Measurements from ENCODE around the gene NOX4.
"Not testable (repeated sequence)": the region's sequence is repeated elsewhere in the genome, so short reads cannot be mapped to it uniquely, and the experiment has no call there.

Gene NOX4

GRCh38 chr11:89331940-89332339, 159.2 kb downstream of the NOX4 start:
- not testable (repeated sequence) for H3K27ac Mint-ChIP-seq; H3K4me1 Mint-ChIP-seq (ENCODE audit: low read depth); H3K4me3 Mint-ChIP-seq; H3K27me3 Mint-ChIP-seq; H3K9me3 Mint-ChIP-seq (ENCODE audit: low read depth); H3K36me3 Mint-ChIP-seq

GRCh38 chr11:89327885-89328284, 163.3 kb downstream of the NOX4 start:
- H3K27ac Mint-ChIP-seq = no peak overlapping the region
- no peaks in the 10 kb centered on the region for H3K9me3 Mint-ChIP-seq (ENCODE audit: low read depth)
- H3K4me3 Mint-ChIP-seq = no peak overlapping the region
- H3K4me1 Mint-ChIP-seq (ENCODE audit: low read depth) = no peaks in the 10 kb centered on the region
- H3K27me3 Mint-ChIP-seq = no peaks in the 10 kb centered on the region
- H3K36me3 Mint-ChIP-seq = no peaks in the 10 kb centered on the region

GRCh38 chr11:89321401-89321800, 169.8 kb downstream of the NOX4 start:
- Mint-ChIP-seq H3K27me3 (no peaks in the 10 kb centered on the region), H3K4me3 (no peak overlapping the region), H3K36me3 (no peaks in the 10 kb centered on the region), H3K4me1 (ENCODE audit: low read depth) (no peaks in the 10 kb centered on the region), H3K27ac (no peak overlapping the region), H3K9me3 (ENCODE audit: low read depth) (no peaks in the 10 kb centered on the region)

- not testable (repeated sequence) for H3K27me3 Mint-ChIP-seq; H3K4me3 Mint-ChIP-seq; H3K4me1 Mint-ChIP-seq (ENCODE audit: low read depth); H3K27ac Mint-ChIP-seq; H3K36me3 Mint-ChIP-seq; H3K9me3 Mint-ChIP-seq (ENCODE audit: low read depth)
These were observed 180.6 kb downstream of the NOX4 start for GRCh38 chr11:89310607-89311006.

GRCh38 chr11:89309321-89309985, 181.7 kb downstream of the NOX4 start:
- not testable (repeated sequence) for H3K27me3 Mint-ChIP-seq; H3K4me1 Mint-ChIP-seq (ENCODE audit: low read depth); H3K4me3 Mint-ChIP-seq; H3K27ac Mint-ChIP-seq; H3K9me3 Mint-ChIP-seq (ENCODE audit: low read depth); H3K36me3 Mint-ChIP-seq

GRCh38 chr11:89308272-89308671, 182.9 kb downstream of the NOX4 start:
- H3K9me3 Mint-ChIP-seq (ENCODE audit: low read depth); H3K27me3 Mint-ChIP-seq; H3K4me3 Mint-ChIP-seq; H3K36me3 Mint-ChIP-seq; H3K27ac Mint-ChIP-seq; H3K4me1 Mint-ChIP-seq (ENCODE audit: low read depth): not testable (repeated sequence)

GRCh38 chr11:89303029-89303428, 188.1 kb downstream of the NOX4 start:
- not testable (repeated sequence) for H3K9me3 Mint-ChIP-seq (ENCODE audit: low read depth); H3K36me3 Mint-ChIP-seq; H3K4me3 Mint-ChIP-seq; H3K27ac Mint-ChIP-seq; H3K4me1 Mint-ChIP-seq (ENCODE audit: low read depth); H3K27me3 Mint-ChIP-seq

- not testable (repeated sequence) for H3K36me3 Mint-ChIP-seq; H3K4me3 Mint-ChIP-seq; H3K4me1 Mint-ChIP-seq (ENCODE audit: low read depth); H3K27ac Mint-ChIP-seq; H3K9me3 Mint-ChIP-seq (ENCODE audit: low read depth); H3K27me3 Mint-ChIP-seq
These were observed 196.2 kb downstream of the NOX4 start for GRCh38 chr11:89295023-89295422.

GRCh38 chr11:89293965-89294679, 197.1 kb downstream of the NOX4 start:
- Mint-ChIP-seq H3K27me3 (no peaks in the 10 kb centered on the region), H3K4me3 (no peak overlapping the region), H3K9me3 (ENCODE audit: low read depth) (no peaks in the 10 kb centered on the region), H3K4me1 (ENCODE audit: low read depth) (no peaks in the 10 kb centered on the region), H3K36me3 (no peaks in the 10 kb centered on the region), H3K27ac (no peak overlapping the region)

GRCh38 chr11:89288004-89288403, 203.2 kb downstream of the NOX4 start:
- not testable (repeated sequence) for H3K4me3 Mint-ChIP-seq; H3K27ac Mint-ChIP-seq; H3K36me3 Mint-ChIP-seq; H3K9me3 Mint-ChIP-seq (ENCODE audit: low read depth); H3K4me1 Mint-ChIP-seq (ENCODE audit: low read depth); H3K27me3 Mint-ChIP-seq

GRCh38 chr11:89286601-89287000, 204.6 kb downstream of the NOX4 start:
- H3K27ac Mint-ChIP-seq = not testable (repeated sequence)

GRCh38 chr11:89281032-89281677, 210.0 kb downstream of the NOX4 start:
- not testable (repeated sequence) for H3K27me3 Mint-ChIP-seq; H3K4me1 Mint-ChIP-seq (ENCODE audit: low read depth); H3K36me3 Mint-ChIP-seq; H3K4me3 Mint-ChIP-seq; H3K9me3 Mint-ChIP-seq (ENCODE audit: low read depth); H3K27ac Mint-ChIP-seq

More at GRCh38 chr11:89286601-89287000, 204.6 kb downstream of the NOX4 start:
- not testable (repeated sequence) for H3K27me3 Mint-ChIP-seq; H3K36me3 Mint-ChIP-seq; H3K9me3 Mint-ChIP-seq (ENCODE audit: low read depth); H3K4me3 Mint-ChIP-seq; H3K4me1 Mint-ChIP-seq (ENCODE audit: low read depth)

GRCh38 chr11:89279176-89279575, 212.0 kb downstream of the NOX4 start:
- no peaks in the 10 kb centered on the region for H3K4me1 Mint-ChIP-seq (ENCODE audit: low read depth)
- H3K4me3 Mint-ChIP-seq = no peak overlapping the region
- no peaks in the 10 kb centered on the region for H3K36me3 Mint-ChIP-seq
- H3K27me3 Mint-ChIP-seq = peaks cover 3% of the 10 kb centered on the region
- no peak overlapping the region for H3K27ac Mint-ChIP-seq
- no peaks in the 10 kb centered on the region for H3K9me3 Mint-ChIP-seq (ENCODE audit: low read depth)

- Mint-ChIP-seq H3K36me3 (no peaks in the 10 kb centered on the region), H3K27me3 (peaks cover 1% of the 10 kb centered on the region), H3K4me1 (ENCODE audit: low read depth) (no peaks in the 10 kb centered on the region), H3K4me3 (no peak overlapping the region), H3K9me3 (ENCODE audit: low read depth) (no peaks in the 10 kb centered on the region), H3K27ac (no peak overlapping the region)
These were observed 215.2 kb downstream of the NOX4 start for GRCh38 chr11:89275966-89276365.
